A549 (cell line): ENCODE measurements around the gene ANP32A.

Source experiments
- FOSB ChIP-seq: fragments of 250-450 bp; sonication (Bioruptor Pico); IDR thresholded peaks from 2 replicates; pipeline ENCODE4 v1.5.0; 2020; ENCODE audit warnings: mild to moderate bottlenecking, moderate library complexity
- FOSL2 ChIP-seq, 2 experiments: fragments of 450-650 bp in 1 of 2; fragments of >200 bp in 1 of 2; sonication (Bioruptor Twin) in 1 of 2; formaldehyde crosslinking; IDR thresholded peaks; 2 replicates each; pipeline versions ENCODE4 v1.5.0 to v1.6.1; 2016 to 2020; ENCODE audit warnings: mild to moderate bottlenecking in 1 of 2, moderate library complexity in 1 of 2
- MAFK ChIP-seq: fragments of 450-650 bp; IDR thresholded peaks from 2 replicates; pipeline ENCODE4 v1.6.1; 2014; ENCODE audit not compliant: partially characterized antibody
- POLR2A ChIP-seq: IDR thresholded peaks from 2 replicates; pipeline ENCODE4 v1.6.1; 2012; ENCODE audit warnings: mild to moderate bottlenecking, low read length
- SMC3 ChIP-seq: fragments of >200 bp; sonication (Bioruptor Twin); formaldehyde crosslinking; IDR thresholded peaks from 3 replicates; pipeline ENCODE4 v1.6.1; 2018; ENCODE audit warnings: inconsistent platforms
- ZSCAN20 ChIP-seq: fragments of 250-450 bp; sonication (Bioruptor Pico); IDR thresholded peaks from 2 replicates; pipeline ENCODE4 v1.8.0; 2022; ENCODE audit warnings: mild to moderate bottlenecking, moderate library complexity
- TF ChIP-seq, protein P1 (sequence below): fragments of >200 bp; sonication (Bioruptor Twin); formaldehyde crosslinking; IDR thresholded peaks from 3 replicates; pipeline ENCODE4 v1.5.1; 2016
- TF ChIP-seq, protein P2 (sequence below): IDR thresholded peaks from 2 replicates; pipeline ENCODE4 v1.6.1; 2012

DNA sequence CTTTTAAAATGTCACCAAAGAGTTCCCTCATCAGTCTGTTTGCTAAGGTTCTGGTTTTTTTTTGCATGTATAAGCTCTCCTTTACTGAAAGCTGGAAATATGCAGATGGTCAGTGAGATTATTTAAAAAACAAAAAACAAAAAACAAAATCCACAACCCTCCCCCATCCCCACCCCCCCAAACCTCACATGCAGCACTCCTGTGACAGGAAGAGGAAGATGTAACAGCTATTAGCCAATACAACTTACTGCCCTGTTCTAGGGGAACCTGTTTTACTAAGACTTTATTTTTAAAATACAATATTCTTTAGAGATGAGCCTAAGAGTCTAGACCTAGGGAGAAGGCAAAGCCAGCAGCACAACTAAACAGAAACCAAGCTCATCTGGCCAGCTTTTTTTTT, 39.5 kb downstream of the ANP32A start:
- TF ChIP-seq, protein P1, sequence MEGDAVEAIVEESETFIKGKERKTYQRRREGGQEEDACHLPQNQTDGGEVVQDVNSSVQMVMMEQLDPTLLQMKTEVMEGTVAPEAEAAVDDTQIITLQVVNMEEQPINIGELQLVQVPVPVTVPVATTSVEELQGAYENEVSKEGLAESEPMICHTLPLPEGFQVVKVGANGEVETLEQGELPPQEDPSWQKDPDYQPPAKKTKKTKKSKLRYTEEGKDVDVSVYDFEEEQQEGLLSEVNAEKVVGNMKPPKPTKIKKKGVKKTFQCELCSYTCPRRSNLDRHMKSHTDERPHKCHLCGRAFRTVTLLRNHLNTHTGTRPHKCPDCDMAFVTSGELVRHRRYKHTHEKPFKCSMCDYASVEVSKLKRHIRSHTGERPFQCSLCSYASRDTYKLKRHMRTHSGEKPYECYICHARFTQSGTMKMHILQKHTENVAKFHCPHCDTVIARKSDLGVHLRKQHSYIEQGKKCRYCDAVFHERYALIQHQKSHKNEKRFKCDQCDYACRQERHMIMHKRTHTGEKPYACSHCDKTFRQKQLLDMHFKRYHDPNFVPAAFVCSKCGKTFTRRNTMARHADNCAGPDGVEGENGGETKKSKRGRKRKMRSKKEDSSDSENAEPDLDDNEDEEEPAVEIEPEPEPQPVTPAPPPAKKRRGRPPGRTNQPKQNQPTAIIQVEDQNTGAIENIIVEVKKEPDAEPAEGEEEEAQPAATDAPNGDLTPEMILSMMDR, result no peak
- no peak for TF ChIP-seq MAFK
- no peak for TF ChIP-seq FOSB
- TF ChIP-seq POLR2A, result no peak
- no peak for TF ChIP-seq ZSCAN20
- TF ChIP-seq, protein P2, sequence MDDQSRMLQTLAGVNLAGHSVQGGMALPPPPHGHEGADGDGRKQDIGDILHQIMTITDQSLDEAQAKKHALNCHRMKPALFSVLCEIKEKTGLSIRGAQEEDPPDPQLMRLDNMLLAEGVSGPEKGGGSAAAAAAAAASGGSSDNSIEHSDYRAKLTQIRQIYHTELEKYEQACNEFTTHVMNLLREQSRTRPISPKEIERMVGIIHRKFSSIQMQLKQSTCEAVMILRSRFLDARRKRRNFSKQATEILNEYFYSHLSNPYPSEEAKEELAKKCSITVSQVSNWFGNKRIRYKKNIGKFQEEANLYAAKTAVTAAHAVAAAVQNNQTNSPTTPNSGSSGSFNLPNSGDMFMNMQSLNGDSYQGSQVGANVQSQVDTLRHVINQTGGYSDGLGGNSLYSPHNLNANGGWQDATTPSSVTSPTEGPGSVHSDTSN, result no peak
- TF ChIP-seq FOSL2 (IDR thresholded peaks at IDR 0.05), result no peak
- TF ChIP-seq FOSL2 (CRISPR knock-in tag; IDR thresholded peaks at IDR 0.05), result no peak
- TF ChIP-seq SMC3, result no peak
